GM06990 (cell line): ENCODE measurements around the gene TIMM23.
"Not testable (repeated sequence)": the region's sequence is repeated elsewhere in the genome, so short reads cannot be mapped to it uniquely, and the experiment has no call there.

Experiments used
- DNase-seq: peaks from one replicate; pipeline ENCODE4 v3.0.0-alpha.2; 2011; ENCODE audit not compliant: insufficient read length; ENCODE audit errors: extremely low read depth
- H3K27me3 ChIP-seq: replicated peaks from 2 replicates; pipeline ENCODE4 v1.6.0; 2011; ENCODE audit warnings: low read length; ENCODE audit not compliant: control insufficient read depth, insufficient read depth
- H3K36me3 ChIP-seq: 2 replicates; pipeline ENCODE4 v1.5.1; 2011; ENCODE audit warnings: low read length; ENCODE audit not compliant: control insufficient read depth, insufficient read depth
- H3K4me3 ChIP-seq: replicated peaks from 2 replicates; pipeline ENCODE4 v1.5.1; 2011; ENCODE audit warnings: low read depth, mild to moderate bottlenecking, control low read depth, low read length

TIMM23 gene

DNA sequence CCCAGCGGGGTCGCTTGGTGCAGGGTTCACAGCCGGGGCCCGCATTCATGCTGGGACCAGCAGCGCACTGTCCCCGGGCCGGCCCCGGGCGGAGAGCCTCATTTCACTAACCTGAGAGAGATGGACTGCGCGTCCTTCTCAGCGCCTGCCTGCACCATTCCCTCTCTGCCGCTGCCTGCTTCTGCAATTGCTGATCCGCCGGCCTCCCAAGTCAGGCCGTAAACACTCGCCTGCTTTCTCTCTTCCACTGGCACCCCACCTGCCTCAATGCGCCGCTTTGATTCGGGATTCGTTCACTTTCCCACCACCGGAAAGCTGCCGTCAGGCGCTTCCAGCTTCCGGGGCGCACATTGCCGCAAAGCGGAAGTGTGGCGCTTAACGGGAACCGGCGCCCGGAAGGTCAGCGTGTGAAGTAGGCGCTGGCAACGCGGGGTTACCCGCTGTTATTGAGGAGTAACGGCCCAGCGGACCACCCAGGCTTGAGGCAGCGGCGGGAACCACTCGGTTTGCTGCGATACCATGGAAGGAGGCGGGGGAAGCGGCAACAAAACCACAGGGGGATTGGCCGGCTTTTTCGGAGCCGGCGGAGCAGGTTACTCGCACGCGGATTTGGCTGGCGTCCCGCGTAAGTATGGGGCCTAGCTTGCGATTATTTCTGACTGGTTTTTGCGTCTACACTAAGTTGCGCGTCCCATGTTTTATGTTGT, at the start of gene TIMM23:
Gene TIMM23, plus strand, starts transcription at position 384 of the 707 bp plus-strand sequence. Its CDS starts 136 bp downstream, at position 520.
- peak within 1 kb of the TSS; percentile 82 for H3K4me3 ChIP-seq
- not testable (repeated sequence) for H3K36me3 ChIP-seq, H3K27me3 ChIP-seq
- DNase-seq, result peak; percentile 81

DNA sequence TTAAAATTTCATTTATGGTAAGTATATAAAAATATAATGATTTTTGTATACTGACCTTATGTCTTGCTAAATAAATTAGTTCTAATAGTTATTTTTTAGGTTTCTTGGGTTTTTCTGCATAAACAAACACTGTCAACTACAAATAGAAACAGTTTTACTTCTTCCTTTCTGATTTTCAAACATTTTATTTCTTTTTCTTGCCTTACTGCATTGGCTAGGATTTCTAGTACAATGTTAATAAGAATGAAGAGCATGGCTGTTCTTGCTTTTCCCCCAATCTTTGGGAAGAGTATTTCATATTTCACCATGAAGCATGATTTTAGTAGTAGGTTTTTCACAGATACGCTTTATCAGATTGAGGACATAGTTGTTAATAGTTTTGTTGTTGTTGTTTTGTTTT, 45.5 kb upstream of the TIMM23 start:
- not testable (repeated sequence) for H3K4me3 ChIP-seq, DNase-seq, H3K36me3 ChIP-seq, H3K27me3 ChIP-seq

GRCh38 chr10:45931305-45931704, 41.0 kb upstream of the TIMM23 start:
- not testable (repeated sequence) for H3K27me3 ChIP-seq, DNase-seq, H3K4me3 ChIP-seq, H3K36me3 ChIP-seq

DNA sequence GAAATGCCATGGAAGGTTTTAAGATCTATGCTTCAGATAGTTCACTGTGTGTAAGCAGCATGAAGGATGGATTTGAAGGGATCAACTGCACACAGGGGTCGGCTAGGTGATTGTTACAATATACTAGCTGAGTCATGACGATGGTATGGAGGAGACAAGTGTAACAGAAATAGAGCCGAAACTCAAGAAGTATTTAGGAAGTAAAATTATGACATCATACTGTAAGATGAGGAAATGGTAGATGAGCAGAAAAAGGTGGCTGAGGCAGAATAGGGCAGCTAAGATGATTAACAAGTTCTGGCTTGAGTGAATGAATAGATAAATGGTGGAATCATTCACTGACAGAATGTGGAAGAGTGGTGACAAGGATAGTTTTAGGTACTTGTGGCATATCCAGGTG, 37.5 kb upstream of the TIMM23 start:
- not testable (repeated sequence) for DNase-seq, H3K27me3 ChIP-seq, H3K36me3 ChIP-seq

DNA sequence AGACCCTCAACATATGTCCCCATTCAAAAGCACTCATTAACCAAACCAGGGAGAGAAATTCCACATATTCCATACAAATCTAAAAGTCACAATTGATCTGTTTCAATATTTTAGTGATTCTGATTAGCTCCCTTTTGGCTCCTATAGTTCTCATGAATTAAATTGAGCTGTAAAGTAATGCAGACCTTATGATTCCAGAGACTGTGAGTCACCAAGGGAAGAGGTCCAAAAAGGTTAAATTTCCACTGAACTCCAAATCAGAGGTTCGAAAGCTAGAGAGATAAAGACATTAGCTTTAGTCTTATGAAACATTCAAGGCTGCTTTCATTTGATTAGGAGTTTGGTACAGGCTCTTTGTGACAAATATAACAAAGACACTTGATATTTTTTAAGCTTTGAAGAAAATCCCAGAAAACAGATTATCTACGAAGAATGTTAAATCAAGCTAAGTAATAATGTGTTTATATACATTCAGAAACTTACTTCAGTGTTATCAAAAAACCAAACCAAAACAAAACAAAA, 33.1 kb upstream of the TIMM23 start:
- not testable (repeated sequence) for H3K36me3 ChIP-seq, H3K4me3 ChIP-seq, H3K27me3 ChIP-seq, DNase-seq

More for the DNA sequence above, 37.5 kb upstream of the TIMM23 start:
- H3K4me3 ChIP-seq, result not testable (repeated sequence)

DNA sequence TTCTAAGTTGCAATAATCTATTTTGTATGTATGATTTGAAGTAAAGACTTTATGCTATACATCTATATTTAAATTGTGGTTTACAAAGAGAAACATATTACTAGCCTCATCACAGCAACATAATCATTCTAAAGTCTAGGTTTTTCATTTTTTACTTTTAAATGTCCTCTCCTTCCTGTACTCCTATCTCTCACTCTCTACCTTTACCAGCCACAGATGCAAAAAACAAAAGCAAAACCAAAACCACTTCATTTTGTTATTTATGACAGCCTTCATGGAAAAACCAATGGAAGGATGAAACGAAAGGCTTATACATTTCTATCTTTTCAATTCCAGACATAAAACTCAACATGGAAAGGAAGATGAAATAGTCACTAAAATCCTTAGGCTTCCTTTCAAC, 31.1 kb upstream of the TIMM23 start:
- not testable (repeated sequence) for DNase-seq, H3K4me3 ChIP-seq, H3K27me3 ChIP-seq, H3K36me3 ChIP-seq

GRCh38 chr10:45945476-45945875, 26.8 kb upstream of the TIMM23 start:
- not testable (repeated sequence) for H3K27me3 ChIP-seq, H3K4me3 ChIP-seq, H3K36me3 ChIP-seq, DNase-seq

- H3K27me3 ChIP-seq, H3K36me3 ChIP-seq, H3K4me3 ChIP-seq, DNase-seq: not testable (repeated sequence)
These were observed 24.9 kb upstream of the TIMM23 start for GRCh38 chr10:45947363-45947762.

- DNase-seq, H3K36me3 ChIP-seq, H3K4me3 ChIP-seq, H3K27me3 ChIP-seq: not testable (repeated sequence)
These were observed 23.5 kb upstream of the TIMM23 start for GRCh38 chr10:45948801-45949200.

DNA sequence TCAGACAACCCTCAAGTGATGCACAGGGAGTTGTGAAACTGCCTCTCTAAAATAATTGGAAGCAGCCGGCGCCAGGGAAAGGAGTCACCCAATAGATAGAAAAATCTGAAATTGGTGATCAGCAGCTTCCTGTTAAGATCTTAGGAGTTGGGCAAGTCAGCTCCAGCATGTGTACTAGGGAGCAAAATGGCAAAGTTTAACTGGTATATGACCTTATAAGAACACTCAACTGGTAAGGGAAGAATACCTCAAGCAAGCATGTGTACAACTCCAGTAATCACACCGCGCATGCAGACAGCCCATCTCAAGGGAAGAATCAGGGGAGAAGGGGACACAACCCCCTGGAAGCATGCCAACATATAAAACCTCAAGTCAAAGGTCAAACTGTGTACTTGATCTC, 17.9 kb upstream of the TIMM23 start:
- not testable (repeated sequence) for H3K27me3 ChIP-seq, H3K4me3 ChIP-seq, DNase-seq, H3K36me3 ChIP-seq

- H3K27me3 ChIP-seq, H3K36me3 ChIP-seq, H3K4me3 ChIP-seq, DNase-seq: not testable (repeated sequence)
These were observed 15.7 kb upstream of the TIMM23 start for GRCh38 chr10:45956634-45957033.

DNA sequence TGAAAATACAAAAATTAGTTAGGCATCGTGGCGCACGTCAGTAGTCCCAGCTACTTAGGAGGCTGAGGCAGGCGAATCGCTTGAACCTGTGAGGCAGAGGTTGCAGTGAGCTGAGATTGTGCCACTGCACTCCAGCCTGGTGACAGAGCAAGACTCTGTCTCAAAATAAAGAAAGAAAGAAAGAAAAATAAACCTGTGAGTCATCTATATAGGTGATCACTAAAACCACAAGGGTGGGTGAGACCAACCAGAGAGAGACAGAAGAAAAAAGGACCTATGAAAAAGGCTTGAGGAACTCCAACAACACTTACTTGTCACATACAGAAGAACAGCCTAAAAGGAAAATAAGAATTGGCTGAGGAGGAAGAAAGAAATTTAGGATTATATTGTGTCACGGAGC, 14.4 kb upstream of the TIMM23 start:
- not testable (repeated sequence) for H3K27me3 ChIP-seq

DNA sequence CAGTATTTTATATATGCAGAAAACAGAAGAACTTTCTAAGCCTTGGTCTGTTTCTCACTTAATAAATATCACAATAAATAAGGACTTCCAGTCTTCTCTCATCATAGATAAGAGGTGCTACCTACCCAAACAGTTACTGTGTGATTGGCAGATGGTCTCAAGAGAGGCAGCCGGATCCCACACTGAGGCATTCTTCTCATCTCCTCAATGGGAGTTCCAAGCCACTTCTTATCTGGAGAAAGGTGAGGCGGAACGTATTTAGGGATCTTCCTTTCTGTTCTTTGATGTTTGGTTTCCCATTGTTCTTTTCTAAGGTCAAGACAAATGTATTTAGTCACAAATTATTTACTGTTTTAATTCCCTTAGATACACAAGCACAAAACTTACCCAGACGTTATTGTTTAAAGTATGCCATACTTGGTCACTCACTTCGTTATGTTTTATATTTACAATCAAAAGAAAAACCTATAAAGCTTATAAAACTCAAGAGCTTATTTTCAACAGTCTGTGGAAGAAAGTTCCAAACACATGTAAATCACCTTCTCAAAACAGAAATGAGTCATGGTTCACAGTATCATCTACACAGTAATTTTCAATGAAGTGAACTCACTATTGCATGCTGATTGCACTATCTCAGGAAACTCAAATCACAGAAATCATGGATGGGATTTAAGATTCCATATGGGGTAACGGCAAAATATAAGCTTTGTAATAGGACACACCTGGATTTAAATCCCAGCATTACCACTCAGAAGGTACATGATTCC, 9.4 kb upstream of the TIMM23 start:
- not testable (repeated sequence) for H3K4me3 ChIP-seq, DNase-seq, H3K27me3 ChIP-seq, H3K36me3 ChIP-seq

More for the DNA sequence above, 14.4 kb upstream of the TIMM23 start:
- not testable (repeated sequence) for DNase-seq, H3K36me3 ChIP-seq, H3K4me3 ChIP-seq

GRCh38 chr10:45971019-45971418, 1.3 kb upstream of the TIMM23 start:
- peak overlapping the region; percentile 82 for H3K4me3 ChIP-seq
- not testable (repeated sequence) for H3K36me3 ChIP-seq, DNase-seq, H3K27me3 ChIP-seq
